Measurements from ENCODE around the gene CBX1. TPM values are rescaled to one million over a fixed set of nuclear protein-coding genes. Genes with fewer than 3 reads are reported as not detected.

Gene CBX1
- 10 to 100 TPM; 21.7 to 41.6 TPM for total RNA-seq

DNA sequence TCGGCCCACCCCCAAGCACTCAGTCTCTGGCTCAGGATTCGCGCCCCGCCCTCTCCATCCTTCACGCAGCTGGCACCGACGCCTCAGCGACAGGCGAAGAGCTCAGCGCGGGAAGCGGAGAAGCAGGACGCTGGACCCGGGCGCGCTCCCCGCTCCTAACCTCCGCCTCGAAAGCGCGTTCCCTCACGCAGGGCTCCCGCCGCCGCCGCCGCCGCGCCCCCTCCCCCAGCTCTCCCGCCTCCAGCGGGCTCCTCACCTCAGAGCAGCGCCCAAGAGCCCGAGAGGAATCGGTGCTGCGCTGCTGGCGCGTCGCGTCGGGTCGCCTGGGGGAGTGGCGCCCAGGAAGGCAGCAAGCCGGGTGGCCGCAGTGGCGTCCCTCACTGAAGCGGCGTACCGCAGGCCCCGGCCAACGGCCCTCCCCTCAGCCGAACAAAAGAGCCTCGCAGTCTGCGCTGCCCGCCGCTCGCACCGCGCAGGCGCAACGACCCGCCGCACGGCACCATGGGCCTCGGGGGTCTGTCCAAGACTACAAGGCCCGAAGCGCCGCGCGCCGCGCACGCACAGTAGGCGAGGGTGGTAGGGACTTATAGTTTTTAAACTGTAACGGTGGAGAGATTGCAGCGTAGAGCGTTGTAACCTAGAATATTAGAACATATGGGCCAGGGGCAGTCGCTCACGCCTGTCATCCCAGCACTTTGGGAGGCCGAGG lies at the start of gene CBX1:
Gene CBX1, minus strand, starts transcription at position 467 of the 709 bp plus-strand sequence. CDS start 24,474 bp downstream, outside the sequence.

DNA sequence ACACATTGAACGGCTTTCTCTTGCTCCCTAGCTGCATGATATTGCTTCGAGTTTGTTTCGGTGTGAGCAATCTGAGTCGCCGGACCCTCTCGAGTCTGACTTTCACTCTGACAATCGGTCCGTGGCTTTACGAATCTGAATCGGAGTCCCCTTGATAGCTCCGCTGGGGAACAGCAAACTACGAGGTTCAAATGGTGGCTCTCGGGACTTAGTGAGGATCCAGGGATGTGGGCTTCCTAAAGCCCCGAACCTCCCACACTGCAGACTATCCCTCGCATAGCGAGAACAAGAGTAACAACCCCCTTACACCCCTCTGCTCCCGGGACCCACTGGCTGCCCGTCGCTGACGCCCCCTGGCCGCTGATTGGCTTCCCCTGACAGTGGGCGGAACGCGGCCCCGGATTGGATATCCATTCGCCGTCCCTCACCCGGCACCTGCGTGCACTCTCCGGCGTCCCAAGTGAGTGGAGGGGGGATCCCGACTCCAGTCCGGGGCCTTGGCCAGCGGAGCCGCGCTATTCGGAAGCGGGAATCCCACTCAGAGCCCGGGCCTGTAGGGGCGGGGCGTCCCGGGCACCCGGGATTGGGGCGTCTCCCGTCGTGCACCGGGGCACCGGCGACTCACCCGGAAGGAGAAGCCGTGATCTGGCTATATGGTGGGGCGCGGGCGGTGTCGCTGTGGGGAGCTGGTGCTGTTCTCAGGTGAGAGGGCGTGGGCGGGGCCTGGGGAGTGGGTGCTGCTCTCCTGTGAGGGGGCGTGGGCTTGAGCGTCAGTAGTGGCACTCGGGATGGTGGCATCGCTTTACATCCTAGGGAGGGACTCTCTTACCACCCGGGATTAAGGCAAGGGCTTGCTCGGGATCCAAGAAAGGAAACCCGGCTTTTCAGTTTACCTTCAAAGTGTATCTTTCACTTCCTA lies 6.1 kb upstream of the CBX1 start, which contains the start of gene SNX11:
Gene SNX11, plus strand, starts transcription at position 630 of the 919 bp plus-strand sequence. CDS start 4,278 bp downstream, outside the sequence.

DNA sequence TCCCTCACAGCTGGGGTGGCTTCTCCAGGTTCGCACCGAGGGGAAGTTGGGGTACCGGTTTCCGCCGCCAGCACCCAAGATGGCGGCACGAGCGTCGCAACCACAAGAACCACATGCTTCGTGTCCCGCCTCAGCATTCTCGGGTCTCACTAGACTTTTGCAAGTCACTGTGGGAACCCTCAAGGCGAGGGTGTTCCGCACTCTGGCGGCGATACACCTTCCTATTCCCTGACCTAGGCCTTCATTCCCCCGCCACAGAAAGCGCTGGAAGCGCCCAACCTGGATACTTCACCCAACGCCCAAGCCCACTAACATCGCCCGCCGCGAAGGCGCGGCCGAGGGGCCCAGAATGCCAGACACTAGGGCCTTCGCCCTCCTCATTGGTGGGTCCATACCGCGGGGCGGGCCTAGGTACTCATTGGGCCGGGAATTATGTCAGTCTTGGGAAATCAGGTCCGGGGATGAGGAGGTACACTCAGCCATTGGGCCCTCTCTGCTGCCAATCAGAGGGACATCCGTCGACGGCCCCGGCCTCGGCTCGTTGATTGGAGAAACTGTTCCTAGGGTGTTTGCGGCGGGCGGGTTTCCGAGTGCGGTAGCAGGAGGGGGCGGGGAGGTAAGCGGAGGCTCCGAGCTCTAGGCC lies 53.4 kb downstream of the CBX1 start, which contains the start of gene NFE2L1:
Gene NFE2L1, plus strand, starts transcription at position 619 of the 643 bp plus-strand sequence. CDS start 2,760 bp downstream, outside the sequence.

DNA sequence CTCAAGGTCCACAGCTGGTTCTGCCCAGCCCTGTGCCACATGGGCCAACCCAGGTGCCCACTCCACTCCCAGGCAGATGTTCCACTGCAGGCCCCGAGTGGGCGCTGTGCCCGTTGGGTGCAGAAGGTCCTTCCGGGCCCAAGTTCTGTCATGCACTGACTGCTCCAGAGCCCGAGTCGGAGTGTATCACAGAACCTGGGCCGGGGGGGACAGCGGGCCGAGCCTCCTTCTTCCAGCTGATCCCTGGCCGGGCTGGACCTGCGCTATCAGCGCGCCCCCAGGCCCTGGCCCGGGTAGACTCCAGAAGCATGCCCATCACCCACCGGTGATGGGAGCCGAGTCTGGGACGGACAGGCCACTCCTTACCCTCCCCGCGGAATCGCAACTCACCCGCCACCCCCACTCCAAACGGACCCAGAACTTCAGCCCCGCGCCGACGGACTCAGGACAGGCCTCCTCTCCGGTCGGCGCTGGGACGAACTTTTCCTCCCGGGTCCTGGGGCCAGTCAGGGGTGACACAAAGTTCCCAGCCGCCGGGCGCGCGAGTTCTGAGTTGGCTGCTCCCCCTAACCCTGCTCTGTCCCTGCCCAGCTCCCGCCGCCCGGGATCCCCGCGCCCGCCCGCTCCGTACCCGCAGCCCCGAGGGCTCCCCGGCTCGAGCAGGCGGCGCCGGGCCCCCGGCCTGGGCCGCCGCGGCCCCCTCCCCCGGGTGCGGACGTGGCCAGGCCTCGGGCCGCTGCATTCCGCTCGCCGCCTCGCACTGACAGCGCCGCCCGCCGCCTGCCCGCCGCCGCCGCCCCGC lies 64.0 kb downstream of the CBX1 start, which contains the start of gene COPZ2:
Gene COPZ2, minus strand, starts transcription at position 762 of the 802 bp plus-strand sequence. Its CDS starts 20 bp downstream, at position 742.

Small RNAs within 50 kb of the gene (small RNA-seq; reads per million reads assigned to genes)
- gene AC004477.2 (0 reads per million in 2 donors), gene MIR152 (1,114 to 1,731 reads per million in 2 donors), gene RNU6-1201P (0.04 to 0.12 reads per million in 2 donors)

Other genes with a start within 250 kb of the CBX1 start
- gene SP2, start 205.2 kb downstream of the CBX1 start, total RNA-seq, result 1 to 10 TPM; 3.8 to 4.7 TPM
- gene PNPO, start 159.9 kb downstream of the CBX1 start, total RNA-seq, result 10 to 100 TPM; 37.2 to 39.3 TPM
- gene PRR15L, start 143.6 kb downstream of the CBX1 start, total RNA-seq, result not detected
- 10 to 100 TPM; 41.6 to 42.7 TPM for gene CDK5RAP3, start 130.4 kb downstream of the CBX1 start, total RNA-seq
- gene COPZ2, start 63.7 kb downstream of the CBX1 start, total RNA-seq, result 10 to 100 TPM; 11.4 to 11.7 TPM
- 10 to 100 TPM; 87.1 to 89.2 TPM for gene NFE2L1, start 53.1 kb downstream of the CBX1 start, total RNA-seq
- 10 to 100 TPM; 12.4 to 16.0 TPM for gene SNX11, start 6.3 kb upstream of the CBX1 start, total RNA-seq

Measured in melanocyte of skin (primary cell).